HG03280 (cell line): ENCODE results near the gene SIPA1.

Source experiments
- ATAC-seq: cut with Tn5 transposase; IDR thresholded peaks from one replicate; pipeline ENCODE4 v1.9.1; 2021; ENCODE audit warnings: mild to moderate bottlenecking, moderate library complexity; ENCODE audit not compliant: unreplicated experiment

The SIPA1 gene

DNA sequence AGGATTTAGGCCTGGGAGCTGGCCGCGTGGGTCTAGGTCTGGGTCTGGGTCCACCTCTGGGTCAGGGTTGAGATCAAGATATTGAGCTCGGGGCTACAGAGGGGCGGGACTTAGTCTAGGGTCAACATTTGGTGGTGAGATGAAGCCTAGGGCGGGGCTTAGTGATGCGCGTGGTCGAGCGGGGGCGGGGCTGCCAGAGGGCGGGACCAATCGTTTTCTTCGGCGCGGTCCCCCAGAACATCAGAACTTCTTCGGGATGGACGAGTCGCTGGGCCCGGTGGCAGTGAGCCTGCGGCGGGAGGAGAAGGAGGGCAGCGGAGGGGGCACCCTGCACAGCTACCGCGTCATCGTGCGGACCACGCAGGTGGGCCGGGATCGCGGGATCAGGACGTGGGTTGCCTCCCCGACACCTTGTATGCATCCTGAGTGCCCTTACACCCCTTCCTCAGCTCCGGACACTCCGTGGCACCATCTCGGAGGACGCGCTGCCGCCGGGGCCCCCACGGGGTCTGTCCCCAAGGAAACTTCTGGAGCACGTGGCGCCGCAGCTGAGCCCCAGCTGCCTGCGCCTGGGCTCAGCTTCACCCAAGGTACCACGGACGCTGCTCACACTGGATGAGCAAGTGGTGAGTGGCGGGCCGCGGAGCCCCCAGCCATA lies 4.2 kb downstream of the SIPA1 start:
- ATAC-seq, result no peak

GRCh38 chr11:65643971-65644370 lies 6.1 kb downstream of the SIPA1 start:
- ATAC-seq, result no peak

DNA sequence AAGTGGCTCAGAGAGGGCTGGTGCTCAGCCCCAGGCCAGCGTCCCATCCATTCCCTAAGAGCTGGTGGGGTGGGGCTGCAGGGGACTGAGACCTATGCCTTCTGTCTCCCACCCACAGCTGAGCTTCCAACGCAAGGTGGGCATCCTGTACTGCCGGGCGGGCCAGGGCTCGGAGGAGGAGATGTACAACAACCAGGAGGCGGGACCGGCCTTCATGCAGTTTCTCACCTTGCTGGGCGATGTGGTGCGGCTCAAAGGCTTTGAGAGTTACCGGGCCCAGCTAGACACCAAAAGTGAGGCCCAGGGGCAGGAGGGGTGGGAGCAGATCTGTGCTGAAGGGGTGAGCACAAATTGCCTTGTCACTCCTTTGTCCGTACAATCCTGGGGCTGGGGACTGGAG lies 6.9 kb downstream of the SIPA1 start:
- ATAC-seq, result no peak

- no peak for ATAC-seq
Measured at GRCh38 chr11:65645710-65646109, 7.8 kb downstream of the SIPA1 start.

GRCh38 chr11:65646288-65646957 lies 8.5 kb downstream of the SIPA1 start:
- no peak for ATAC-seq

DNA sequence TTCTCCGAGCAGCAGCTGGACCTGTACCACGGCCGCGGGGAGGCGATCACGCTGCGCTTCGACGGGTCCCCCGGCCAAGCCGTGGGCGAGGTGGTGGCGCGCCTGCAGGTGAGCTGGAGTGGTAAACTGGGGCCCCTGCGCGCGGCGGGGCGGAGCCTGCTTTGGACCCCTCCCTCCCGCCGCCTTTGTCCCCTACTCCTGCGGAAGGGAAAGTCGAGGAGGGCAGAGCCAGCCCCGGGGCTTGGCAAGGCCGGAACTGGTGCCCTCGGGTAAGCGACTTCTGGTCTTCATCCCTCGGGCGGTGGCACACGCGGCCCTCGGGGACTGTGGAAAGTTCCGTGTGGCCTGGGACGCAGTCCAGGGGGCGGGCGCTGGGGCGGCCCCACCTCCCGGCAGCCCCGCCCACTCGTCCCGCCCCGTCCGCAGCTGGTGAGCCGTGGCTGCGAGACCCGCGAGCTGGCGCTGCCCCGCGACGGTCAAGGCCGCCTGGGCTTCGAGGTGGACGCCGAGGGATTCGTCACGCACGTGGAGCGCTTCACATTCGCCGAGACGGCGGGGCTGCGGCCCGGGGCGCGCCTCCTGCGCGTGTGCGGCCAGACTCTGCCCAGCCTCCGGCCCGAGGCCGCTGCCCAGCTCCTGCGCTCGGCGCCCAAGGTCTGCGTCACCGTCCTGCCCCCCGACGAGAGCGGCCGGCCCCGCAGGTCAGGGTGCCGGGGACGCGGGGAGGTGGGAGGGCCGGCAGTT lies 9.2 kb downstream of the SIPA1 start:
- ATAC-seq, result no peak

GRCh38 chr11:65648997-65649493 lies 11.1 kb downstream of the SIPA1 start:
- no peak for ATAC-seq

DNA sequence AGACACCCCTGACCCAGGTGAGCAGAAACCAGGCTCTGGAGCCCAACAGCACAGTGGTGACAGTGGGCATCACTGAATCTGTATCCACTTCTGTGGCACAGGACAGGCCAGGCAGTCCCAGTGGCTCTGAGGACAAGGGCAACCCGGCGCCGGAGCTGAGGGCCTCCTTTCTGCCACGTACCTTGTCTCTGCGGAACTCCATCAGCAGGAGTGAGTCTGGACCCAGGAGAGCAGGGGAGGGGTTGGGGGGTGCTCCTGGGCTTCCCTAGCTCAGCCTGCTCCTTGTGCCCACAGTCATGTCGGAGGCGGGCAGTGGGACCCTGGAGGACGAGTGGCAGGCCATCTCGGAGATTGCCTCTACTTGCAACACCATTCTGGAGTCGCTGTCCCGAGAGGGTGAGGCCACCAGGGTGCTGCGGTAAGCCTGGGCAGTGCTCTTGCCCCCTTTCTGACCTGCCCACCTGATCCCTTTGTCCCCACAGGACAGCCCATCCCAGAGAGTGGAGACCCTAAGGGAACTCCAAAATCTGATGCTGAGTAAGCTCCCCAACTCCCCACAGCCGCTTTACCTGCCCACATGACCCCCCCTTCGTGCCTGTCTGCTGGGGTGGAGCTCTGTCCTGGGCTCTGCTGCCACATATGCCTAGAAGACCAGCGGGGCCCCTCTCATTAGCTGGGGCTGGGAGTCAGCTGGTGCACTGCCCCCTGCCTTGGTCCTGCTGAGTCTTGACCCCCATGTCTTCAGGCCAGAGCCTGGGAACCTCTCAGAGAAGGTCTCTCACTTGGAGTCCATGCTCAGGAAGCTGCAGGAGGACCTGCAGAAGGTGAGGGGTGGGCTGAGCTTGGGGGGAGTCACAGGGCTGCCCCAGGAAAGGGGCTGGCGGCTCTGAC lies 12.0 kb downstream of the SIPA1 start:
- ATAC-seq, result no peak

DNA sequence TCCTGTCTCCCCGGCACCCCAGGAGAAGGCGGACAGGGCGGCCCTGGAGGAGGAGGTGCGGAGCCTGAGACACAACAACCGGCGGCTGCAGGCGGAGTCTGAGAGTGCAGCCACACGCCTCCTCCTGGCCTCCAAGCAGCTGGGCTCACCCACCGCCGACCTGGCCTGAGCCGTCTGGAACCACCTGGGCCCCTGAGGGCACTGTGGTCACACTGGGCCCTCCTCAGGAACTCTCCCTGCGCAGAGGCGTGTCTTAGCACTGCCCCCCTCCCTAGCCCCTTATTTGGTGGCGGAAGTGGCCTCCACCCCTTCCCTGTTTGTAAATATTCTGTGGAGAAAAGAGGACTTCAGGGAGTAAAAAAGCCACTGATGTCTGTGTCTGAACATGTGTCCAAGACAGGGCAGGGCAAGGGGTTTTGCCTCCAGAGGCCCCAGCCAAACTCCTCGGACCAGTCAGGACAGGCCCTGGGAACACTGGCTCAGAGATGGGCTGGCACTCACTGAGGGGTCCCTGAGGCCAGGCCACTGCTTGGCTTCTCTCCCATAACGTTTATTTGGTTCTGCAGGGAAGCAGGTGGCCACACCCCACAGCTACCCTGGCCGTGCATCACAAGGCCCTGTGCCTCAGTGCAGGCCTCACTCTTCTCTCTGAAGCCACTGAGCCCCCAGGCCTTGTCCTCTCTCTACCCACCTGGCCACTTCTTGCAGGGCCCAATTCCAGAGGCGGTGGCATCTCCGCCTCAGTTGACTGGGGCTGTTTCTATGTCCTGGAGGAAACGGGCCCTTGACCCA lies 12.8 kb downstream of the SIPA1 start:
- ATAC-seq, result no peak

- no peak for ATAC-seq
Measured at GRCh38 chr11:65651339-65651588, 13.4 kb downstream of the SIPA1 start.

DNA sequence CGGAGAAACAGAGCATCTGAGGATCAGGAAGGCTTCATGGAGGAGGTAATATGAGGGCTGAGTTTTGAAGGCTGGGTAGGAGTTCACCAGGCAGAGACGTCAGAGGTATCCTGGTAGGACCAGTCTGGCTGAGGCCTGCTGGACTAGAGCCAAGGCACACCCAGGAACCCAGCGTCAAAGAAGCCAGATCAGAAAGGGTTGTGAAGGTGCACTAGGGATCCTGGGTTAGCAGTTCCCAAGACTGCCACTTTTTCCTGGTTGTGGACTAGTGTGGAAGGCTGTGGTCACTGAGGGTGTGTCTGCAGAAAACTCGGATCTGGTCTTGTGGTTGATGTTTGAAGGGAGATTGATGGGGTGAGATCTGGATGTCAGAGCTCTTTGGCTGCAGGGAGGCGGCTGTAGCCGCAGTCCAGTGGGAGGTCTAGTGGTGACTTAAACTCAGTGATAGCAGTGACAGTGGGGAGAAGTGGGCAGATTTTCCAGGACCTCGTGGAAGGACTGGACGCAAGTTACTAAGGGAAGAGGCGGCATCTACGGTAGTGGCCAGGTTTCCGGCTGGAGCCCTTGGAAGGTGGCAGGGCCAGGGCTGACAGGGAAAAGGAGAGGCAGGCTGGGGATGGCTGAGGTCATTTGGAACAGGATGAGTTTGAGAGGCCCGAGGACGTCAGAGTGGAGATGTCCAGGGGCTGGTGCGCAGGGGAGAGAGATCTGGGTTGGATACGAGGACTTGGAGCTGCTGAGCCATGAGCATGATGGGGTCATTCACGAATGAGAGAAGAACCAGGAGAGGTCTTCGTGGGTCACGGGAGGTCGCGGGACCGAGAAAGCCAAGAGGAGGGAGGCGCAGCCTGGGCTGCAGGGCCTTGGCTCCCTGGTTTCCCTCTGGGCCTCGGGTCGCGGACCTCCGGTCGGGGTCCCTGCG lies 13.9 kb downstream of the SIPA1 start:
- ATAC-seq, result no peak

DNA sequence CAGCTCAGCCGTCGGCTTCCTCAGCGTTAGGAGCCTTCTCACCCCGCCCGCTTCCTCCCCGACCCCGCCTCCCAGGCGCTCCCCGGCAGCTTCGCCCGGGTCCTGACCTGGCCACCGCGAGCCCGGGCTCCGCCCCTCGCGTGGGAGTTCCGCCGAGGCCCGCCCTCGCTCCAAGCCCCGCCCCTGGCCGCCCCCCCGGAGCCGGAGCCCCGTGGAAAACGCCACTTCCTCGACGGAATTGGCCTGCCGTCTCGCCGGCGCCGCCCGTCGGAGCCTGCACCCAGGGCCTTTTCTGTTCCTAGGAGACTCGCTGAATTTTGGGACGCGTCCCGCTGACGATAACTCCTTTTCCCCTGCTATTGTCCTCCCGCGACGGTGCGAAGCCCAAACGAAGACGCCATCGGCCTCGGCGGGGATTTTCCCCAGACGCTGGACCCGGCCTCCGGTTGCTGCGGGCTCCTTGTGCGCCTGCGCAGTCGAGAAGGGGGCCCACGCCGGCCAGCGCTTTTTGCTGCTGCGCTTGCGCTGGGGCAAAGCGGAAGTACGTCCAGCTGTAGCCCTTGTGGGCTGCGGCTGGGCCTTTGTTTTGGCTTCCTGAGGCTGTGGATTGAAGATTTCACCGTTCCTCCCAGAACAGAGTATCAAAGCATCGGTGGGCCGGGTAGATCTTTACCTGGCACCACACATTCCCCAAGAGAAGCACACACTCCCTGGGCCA lies 14.8 kb downstream of the SIPA1 start:
- peak; percentile 78 for ATAC-seq

DNA sequence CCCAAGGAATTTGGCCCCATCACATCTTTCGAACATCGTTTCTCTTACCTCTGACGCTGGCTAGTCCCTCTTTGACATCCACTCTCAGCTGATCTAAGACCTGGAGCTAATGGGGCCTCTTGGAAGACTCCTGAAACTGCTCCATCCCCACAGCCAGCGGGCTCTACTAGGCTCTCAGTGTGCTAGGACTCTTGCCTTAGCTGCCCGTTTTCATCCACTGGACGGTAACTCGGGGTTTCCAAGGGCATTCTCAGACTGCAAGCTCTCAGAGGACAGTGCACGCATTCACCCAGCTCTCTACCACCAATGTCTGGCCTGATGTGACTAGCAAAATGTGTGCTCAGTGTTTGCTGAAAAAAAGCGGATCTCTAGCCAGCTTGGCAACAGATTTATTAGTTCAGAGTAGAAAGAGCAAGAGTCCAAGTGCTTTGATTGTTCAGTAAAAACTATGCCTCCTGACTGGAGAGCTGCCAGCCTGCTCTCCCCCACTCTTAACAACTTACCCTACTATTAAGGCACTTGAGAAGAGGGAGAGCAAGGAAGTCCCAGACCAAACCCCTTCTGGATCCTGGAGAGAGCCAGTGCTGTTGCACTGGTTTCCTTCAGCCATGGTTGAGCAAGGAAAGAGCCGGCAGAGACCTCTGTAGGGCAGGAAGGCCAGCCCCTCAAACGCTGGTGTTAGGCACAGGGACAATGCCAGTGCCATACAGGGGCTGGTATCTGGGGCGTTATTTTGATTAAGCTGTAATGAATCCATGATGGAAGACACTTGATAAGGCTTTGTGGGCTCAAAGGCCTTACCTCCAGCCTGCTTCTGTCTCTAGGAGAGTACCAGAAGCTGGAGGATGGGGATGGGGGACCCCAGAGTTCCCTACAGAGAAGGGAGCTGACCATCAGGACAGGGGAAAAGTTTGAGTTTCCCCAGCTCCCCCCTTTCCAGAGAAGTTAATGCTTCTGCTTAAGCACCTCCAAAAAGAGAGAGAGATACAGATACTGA lies 15.6 kb downstream of the SIPA1 start:
- no peak for ATAC-seq

DNA sequence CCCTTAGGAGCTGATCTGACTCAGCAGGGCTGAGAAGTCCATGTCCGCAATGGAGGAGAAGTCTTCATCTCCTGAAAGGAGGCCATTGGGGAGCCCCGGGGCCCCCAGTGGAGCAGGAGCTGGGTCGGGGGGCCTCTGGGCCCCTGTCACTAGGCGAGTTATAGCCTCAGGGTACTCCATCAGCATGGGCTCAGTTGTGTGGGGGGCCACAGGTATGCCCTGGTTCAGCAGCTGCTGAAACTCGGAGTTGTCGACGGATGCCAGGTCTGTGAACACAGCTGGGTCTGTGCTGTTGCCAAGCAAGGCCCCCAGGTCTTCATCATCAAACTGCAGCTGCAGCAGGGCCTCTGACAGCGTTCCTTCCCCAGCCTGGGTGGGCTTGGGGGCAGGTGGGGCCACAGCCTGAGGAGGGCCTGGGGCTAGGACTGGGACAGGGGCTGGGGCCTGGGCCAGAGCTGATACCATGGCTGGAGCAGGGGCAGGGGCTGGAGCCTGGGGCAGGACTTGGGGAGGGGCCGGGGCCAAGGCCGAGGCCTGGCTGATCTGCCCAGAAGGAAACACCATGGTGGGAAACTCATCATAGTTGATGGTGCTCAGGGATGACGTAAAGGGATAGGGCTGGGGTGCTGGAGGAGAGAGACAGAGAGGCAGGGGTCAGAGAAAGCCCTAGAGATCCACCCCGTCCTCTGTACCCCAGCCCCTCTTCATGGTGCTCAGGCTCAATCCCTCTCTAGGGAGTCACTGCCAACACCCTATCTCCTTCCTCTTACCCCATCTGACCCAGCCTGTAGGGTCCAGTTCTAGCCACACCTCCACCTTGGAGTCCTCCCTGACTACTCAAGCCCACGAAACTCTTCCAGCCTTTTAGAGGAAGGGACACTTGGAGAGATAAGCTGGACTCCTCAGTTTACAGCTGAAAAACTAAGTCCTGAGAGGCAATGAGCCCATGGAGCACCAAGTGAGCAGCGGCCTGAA lies 16.8 kb downstream of the SIPA1 start:
- ATAC-seq, result no peak

DNA sequence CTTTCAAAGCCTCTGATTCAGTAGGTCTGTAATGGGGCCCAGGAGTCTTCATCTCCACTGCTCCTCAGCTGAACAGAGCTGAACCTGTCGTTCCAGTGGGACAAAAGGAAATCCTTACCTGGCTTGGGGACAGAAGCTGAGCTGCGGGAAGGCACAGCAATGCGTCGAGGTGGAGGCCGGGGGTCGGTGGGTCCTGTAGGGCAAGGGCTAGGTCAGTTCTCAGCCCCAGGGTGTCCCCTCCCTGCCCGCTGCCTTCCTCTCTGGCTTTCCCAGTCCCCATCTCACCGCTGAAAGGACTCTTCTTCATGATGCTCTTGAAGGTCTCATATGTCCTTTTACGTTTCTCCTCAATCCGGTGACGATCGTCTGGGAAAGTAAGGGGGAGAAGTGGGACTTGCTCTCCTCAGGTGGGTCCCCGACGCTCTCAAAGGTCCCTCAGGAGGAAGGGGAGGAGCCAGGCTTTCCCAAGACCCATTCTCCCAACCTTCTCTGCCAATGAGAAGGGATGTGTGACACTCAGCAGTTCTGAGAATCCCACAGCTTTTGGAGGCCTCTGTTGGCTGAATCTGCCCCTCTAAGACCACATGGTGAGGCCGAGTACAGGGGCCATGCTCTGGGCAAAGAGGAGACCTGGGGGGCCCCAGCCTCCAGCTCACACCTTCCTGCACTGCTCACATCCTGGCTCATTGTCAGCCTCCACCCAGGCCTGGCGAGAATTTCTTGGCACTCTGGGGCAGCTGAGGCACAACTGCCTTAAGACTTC lies 17.9 kb downstream of the SIPA1 start:
- no peak for ATAC-seq

DNA sequence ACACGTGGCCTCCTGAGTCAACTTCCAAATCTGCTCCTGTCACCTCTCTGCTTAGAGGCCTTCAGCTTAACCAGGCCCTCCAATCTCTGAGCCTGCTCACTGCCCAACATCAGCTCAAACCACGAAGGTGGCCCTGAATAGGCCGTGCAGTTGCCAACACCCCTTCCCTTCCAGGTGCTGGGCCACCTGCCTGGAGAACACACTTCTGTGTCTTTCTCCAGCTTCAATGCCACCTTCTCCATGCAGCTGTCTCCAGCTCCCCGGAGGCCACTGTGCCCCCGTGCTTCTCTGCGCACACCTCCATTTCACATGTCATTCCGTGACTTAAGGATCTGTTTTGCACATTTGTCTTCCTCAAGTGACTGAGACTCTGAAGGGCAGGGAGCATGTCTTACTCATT lies 19.5 kb downstream of the SIPA1 start:
- ATAC-seq, result no peak
